Progenitor cell of endocrine pancreas (in vitro differentiated cells): ENCODE data around the gene SLIT3. TPM values are rescaled to one million over a fixed set of nuclear protein-coding genes. Genes with fewer than 3 reads are reported as not detected.

ENCODE experiments used
- DNase-seq: peaks from one replicate; pipeline ENCODE4 v3.0.0; 2021; ENCODE audit warnings: low spot score; ENCODE audit not compliant: unreplicated experiment
- H3K27ac Mint-ChIP-seq: 2 replicates; pipeline ENCODE4 v1.8.0; 2021; ENCODE audit warnings: mild to moderate bottlenecking, moderate library complexity, mixed read lengths
- H3K27me3 Mint-ChIP-seq: 2 replicates; pipeline ENCODE4 v1.8.0; 2021; ENCODE audit warnings: mixed read lengths
- H3K36me3 Mint-ChIP-seq: 2 replicates; pipeline ENCODE4 v1.8.0; 2022; ENCODE audit warnings: mixed read lengths; ENCODE audit not compliant: insufficient read depth
- H3K4me1 Mint-ChIP-seq: 2 replicates; pipeline ENCODE4 v1.8.0; 2021; ENCODE audit warnings: low read depth, mixed read lengths
- H3K4me3 Mint-ChIP-seq: 2 replicates; pipeline ENCODE4 v1.8.0; 2021; ENCODE audit warnings: low read depth, mild to moderate bottlenecking, moderate library complexity, mixed read lengths
- H3K9me3 Mint-ChIP-seq: 2 replicates; pipeline ENCODE4 v1.8.0; 2021; ENCODE audit warnings: low read depth, mixed read lengths
- CTCF ChIP-seq: fragments of 200-600 bp; sonication (generic); IDR thresholded peaks from one replicate; pipeline ENCODE4 v1.5.0; 2021; ENCODE audit warnings: antibody characterized with exemption, mild to moderate bottlenecking; ENCODE audit not compliant: unreplicated experiment
- total RNA-seq: library from RNA; stranded (reverse); gene quantifications from 2 replicates; pipeline ENCODE4 v1.2.1, GENCODE V29; 2021

The SLIT3 gene
- total RNA-seq, 1 donor from 2014 or later = 18.8 TPM

- no peaks in the 10 kb centered on the region for H3K36me3 Mint-ChIP-seq
- no peak overlapping the region for H3K27ac Mint-ChIP-seq
- H3K9me3 Mint-ChIP-seq = no peaks in the 10 kb centered on the region
- H3K4me1 Mint-ChIP-seq = peaks cover 3% of the 10 kb centered on the region
- no peak overlapping the region for H3K4me3 Mint-ChIP-seq
- peaks cover 6% of the 10 kb centered on the region for H3K27me3 Mint-ChIP-seq
- TF ChIP-seq CTCF = no peak
- no peak for DNase-seq
Observed at GRCh38 chr5:169004551-169004950, 296.4 kb downstream of the SLIT3 start.

- H3K36me3 Mint-ChIP-seq = no peaks in the 10 kb centered on the region
- H3K4me3 Mint-ChIP-seq = no peak overlapping the region
- H3K4me1 Mint-ChIP-seq = peaks cover 3% of the 10 kb centered on the region
Observed at GRCh38 chr5:169003721-169004541, 297.0 kb downstream of the SLIT3 start.

GRCh38 chr5:169002953-169003555, 297.9 kb downstream of the SLIT3 start:
- no peak for TF ChIP-seq CTCF
- Mint-ChIP-seq H3K27me3 (peaks cover 2% of the 10 kb centered on the region), H3K4me1 (peaks cover 3% of the 10 kb centered on the region), H3K4me3 (no peak overlapping the region), H3K36me3 (no peaks in the 10 kb centered on the region), H3K27ac (no peak overlapping the region), H3K9me3 (no peaks in the 10 kb centered on the region)
- no peak for DNase-seq

More at GRCh38 chr5:169003721-169004541, 297.0 kb downstream of the SLIT3 start:
- H3K27me3 Mint-ChIP-seq = peaks cover 2% of the 10 kb centered on the region
- no peak for DNase-seq
- H3K9me3 Mint-ChIP-seq = no peaks in the 10 kb centered on the region
- no peak overlapping the region for H3K27ac Mint-ChIP-seq
- TF ChIP-seq CTCF = peak; percentile 42

GRCh38 chr5:169001394-169001793, 299.5 kb downstream of the SLIT3 start:
- TF ChIP-seq CTCF = no peak
- H3K4me3 Mint-ChIP-seq = no peak overlapping the region
- H3K9me3 Mint-ChIP-seq = no peaks in the 10 kb centered on the region
- H3K27me3 Mint-ChIP-seq = peaks cover 2% of the 10 kb centered on the region
- no peaks in the 10 kb centered on the region for H3K36me3 Mint-ChIP-seq
- no peak overlapping the region for H3K27ac Mint-ChIP-seq
- peaks cover 5% of the 10 kb centered on the region for H3K4me1 Mint-ChIP-seq
- DNase-seq = no peak

- Mint-ChIP-seq H3K4me1 (peaks cover 25% of the 10 kb centered on the region), H3K27ac (peak overlapping the region; percentile 11)
- no peak for TF ChIP-seq CTCF
Observed at GRCh38 chr5:168995024-168995423, 305.9 kb downstream of the SLIT3 start.

More at GRCh38 chr5:168995024-168995423, 305.9 kb downstream of the SLIT3 start:
- no peaks in the 10 kb centered on the region for H3K9me3 Mint-ChIP-seq
- H3K27me3 Mint-ChIP-seq = peaks cover 17% of the 10 kb centered on the region
- H3K36me3 Mint-ChIP-seq = no peaks in the 10 kb centered on the region
- H3K4me3 Mint-ChIP-seq = no peak overlapping the region
- no peak for DNase-seq
